A673 (cell line): ENCODE measurements around the gene NABP1.

ENCODE experiments used
- CTCF ChIP-seq: fragments of 300-800, 200-600 bp; sonication (generic); conservative IDR thresholded peaks from 2 replicates; pipeline ENCODE4 v1.5.1; 2017; ENCODE audit warnings: low read depth, mild to moderate bottlenecking, antibody characterized with exemption, low read length, moderate library complexity, mixed read lengths
- EZH2 ChIP-seq: fragments of 200-600 bp; sonication (generic); IDR thresholded peaks from 2 replicates; pipeline ENCODE4 v1.6.1; 2017; ENCODE audit warnings: borderline replicate concordance, low read depth, mild to moderate bottlenecking, mixed read lengths, antibody characterized with exemption, low read length; ENCODE audit not compliant: poor library complexity, severe bottlenecking

GRCh38 chr2:191656391-191656790, 21.5 kb upstream of the NABP1 start:
- no peak for TF ChIP-seq CTCF
- no peak for TF ChIP-seq EZH2
